GM12878 (cell line): Measurements from ENCODE around the gene MYO3B.

ENCODE experiments used
- CREB1 ChIP-seq: IDR thresholded peaks from 2 replicates; pipeline ENCODE4 v1.6.1; 2012; ENCODE audit warnings: low read depth, mild to moderate bottlenecking, inconsistent platforms
- MYC ChIP-seq: IDR thresholded peaks from 2 replicates; pipeline ENCODE4 v1.6.1; 2011; ENCODE audit warnings: mild to moderate bottlenecking, low read length, moderate library complexity, inconsistent platforms; ENCODE audit not compliant: insufficient read depth, insufficient replicate concordance, insufficient read length, severe bottlenecking
- RBBP5 ChIP-seq: fragments of 200-600 bp; sonication (generic); conservative IDR thresholded peaks from 2 replicates; pipeline ENCODE4 v1.6.1; 2016
- REST ChIP-seq: IDR thresholded peaks from 2 replicates; pipeline ENCODE4 v1.6.1; 2012; ENCODE audit warnings: mild to moderate bottlenecking, low read depth, low read length
- SMC3 ChIP-seq: IDR thresholded peaks from 2 replicates; pipeline ENCODE4 v1.6.1; 2011; ENCODE audit warnings: low read length, improper control_type of control experiment, borderline replicate concordance
- TF ChIP-seq, protein P1 (sequence below): fragments of 150-350 bp; IDR thresholded peaks from 2 replicates; pipeline ENCODE4 v1.6.1; 2016; ENCODE audit warnings: low read depth, low read length
- TF ChIP-seq, protein P2 (sequence below): IDR thresholded peaks from 2 replicates; pipeline ENCODE4 v1.6.1; 2012; ENCODE audit warnings: low read depth, low read length, improper control_type of control experiment

GRCh38 chr2:170170281-170171040 lies 7.5 kb upstream of the MYO3B start:
- TF ChIP-seq SMC3 (no peak), MYC (no peak), REST (no peak), CREB1 (no peak), RBBP5 (no peak)
- TF ChIP-seq, protein P1, sequence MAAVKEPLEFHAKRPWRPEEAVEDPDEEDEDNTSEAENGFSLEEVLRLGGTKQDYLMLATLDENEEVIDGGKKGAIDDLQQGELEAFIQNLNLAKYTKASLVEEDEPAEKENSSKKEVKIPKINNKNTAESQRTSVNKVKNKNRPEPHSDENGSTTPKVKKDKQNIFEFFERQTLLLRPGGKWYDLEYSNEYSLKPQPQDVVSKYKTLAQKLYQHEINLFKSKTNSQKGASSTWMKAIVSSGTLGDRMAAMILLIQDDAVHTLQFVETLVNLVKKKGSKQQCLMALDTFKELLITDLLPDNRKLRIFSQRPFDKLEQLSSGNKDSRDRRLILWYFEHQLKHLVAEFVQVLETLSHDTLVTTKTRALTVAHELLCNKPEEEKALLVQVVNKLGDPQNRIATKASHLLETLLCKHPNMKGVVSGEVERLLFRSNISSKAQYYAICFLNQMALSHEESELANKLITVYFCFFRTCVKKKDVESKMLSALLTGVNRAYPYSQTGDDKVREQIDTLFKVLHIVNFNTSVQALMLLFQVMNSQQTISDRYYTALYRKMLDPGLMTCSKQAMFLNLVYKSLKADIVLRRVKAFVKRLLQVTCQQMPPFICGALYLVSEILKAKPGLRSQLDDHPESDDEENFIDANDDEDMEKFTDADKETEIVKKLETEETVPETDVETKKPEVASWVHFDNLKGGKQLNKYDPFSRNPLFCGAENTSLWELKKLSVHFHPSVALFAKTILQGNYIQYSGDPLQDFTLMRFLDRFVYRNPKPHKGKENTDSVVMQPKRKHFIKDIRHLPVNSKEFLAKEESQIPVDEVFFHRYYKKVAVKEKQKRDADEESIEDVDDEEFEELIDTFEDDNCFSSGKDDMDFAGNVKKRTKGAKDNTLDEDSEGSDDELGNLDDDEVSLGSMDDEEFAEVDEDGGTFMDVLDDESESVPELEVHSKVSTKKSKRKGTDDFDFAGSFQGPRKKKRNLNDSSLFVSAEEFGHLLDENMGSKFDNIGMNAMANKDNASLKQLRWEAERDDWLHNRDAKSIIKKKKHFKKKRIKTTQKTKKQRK = no peak
- TF ChIP-seq, protein P2, sequence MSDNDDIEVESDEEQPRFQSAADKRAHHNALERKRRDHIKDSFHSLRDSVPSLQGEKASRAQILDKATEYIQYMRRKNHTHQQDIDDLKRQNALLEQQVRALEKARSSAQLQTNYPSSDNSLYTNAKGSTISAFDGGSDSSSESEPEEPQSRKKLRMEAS = no peak
